HG03175 (cell line): Measurements from ENCODE around the gene PPP1R27.

Experiments
- ATAC-seq: cut with Tn5 transposase; IDR thresholded peaks from one replicate; pipeline ENCODE4 v1.9.1; 2021; ENCODE audit warnings: mild to moderate bottlenecking, moderate library complexity; ENCODE audit not compliant: unreplicated experiment

Gene PPP1R27

GRCh38 chr17:81863123-81863675 is 28.3 kb upstream of the PPP1R27 start:
- ATAC-seq, result no peak

- peak; percentile 81 for ATAC-seq
These were observed 26.1 kb upstream of the PPP1R27 start for GRCh38 chr17:81860756-81861568.

- no peak for ATAC-seq
These were observed 25.3 kb upstream of the PPP1R27 start, which contains the start of gene P4HB for GRCh38 chr17:81859906-81860755. Gene P4HB (minus strand): TSS chr17:81860535. CDS start chr17:81860471, 64 bp downstream.

DNA sequence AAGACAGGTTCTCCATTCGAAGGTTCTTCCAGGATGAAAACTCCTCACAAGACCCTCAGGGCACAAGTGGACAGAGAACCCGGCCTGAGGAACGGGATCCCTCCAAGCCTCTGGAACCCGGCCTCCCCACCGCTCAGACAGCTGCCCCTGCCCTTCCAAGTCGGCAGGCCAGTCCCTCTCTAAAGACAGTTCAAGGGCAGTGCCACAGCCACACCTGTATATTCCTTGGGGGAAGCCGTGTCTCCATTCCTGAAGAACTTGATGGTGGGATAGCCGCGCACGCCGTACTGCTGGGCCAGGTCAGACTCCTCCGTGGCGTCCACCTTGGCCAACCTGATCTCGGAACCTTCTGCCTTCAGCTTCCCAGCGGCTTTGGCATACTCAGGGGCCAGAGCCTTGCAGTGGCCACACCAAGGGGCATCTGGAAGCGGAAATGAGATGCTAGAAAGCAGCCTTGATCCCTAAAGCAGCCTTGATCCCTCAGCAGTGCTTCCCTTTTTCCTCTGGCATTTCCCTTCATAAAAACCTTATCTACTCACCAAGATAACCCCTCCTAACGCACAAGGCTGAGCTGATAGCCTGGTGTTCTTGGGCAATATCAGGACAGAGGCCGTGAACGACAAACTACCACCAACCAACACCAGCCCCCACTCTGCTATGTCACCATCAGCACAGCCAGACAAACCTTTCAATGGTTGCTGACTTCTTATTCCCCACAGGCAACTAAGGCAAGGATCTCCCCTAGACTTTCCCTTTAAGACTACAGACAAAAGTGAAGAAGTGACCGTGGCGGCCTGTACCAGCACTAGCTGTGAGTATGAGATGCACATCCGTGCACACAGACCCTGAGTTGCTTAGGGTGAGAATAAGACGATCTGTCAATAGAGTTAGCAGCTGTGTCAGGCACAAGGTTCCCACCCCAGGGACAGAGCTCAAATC is 24.4 kb upstream of the PPP1R27 start:
- no peak for ATAC-seq

DNA sequence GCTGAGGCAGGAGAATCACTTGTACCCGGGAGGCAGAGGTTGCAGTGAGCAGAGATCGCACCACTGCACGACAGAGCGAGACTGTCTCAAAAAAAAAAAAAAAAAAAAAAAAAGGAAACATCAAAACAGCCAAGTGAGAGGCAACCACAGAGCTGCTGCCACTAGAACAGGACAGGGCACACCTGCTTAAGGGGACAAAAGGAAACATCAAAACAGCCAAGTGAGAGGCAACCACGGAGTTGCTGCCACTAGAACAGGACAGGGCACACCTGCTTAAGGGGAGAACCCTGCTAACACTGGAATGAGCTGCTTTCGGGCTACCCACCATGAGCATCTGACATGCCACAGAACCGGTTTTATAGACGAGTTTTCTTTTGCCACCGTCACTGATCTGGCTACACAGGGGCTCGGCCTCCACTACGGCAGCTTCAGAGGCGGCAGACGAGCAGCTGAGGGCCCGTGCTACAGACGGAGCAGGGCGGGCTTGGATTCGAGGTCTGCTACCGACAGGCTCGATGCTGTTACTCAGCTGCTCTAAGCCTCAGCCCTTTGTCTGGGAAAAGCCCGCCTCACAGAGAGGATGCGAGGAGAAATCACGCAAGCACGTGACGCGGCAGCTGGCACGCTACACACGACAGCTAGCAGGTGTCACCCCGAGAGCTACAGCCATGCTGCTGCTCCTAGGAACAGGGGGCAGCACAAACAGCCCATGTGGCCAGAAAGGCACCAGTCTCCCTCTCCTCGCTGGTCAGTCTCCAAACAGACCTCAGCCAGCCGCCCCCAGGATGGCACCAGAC is 23.5 kb upstream of the PPP1R27 start:
- no peak for ATAC-seq

GRCh38 chr17:81854974-81855774 is 20.3 kb upstream of the PPP1R27 start:
- ATAC-seq, result no peak

GRCh38 chr17:81852237-81852636 is 17.4 kb upstream of the PPP1R27 start:
- ATAC-seq, result no peak

- ATAC-seq, result no peak
These were observed 16.6 kb upstream of the PPP1R27 start for GRCh38 chr17:81851423-81851822.

GRCh38 chr17:81849457-81849856 is 14.6 kb upstream of the PPP1R27 start:
- ATAC-seq, result no peak

DNA sequence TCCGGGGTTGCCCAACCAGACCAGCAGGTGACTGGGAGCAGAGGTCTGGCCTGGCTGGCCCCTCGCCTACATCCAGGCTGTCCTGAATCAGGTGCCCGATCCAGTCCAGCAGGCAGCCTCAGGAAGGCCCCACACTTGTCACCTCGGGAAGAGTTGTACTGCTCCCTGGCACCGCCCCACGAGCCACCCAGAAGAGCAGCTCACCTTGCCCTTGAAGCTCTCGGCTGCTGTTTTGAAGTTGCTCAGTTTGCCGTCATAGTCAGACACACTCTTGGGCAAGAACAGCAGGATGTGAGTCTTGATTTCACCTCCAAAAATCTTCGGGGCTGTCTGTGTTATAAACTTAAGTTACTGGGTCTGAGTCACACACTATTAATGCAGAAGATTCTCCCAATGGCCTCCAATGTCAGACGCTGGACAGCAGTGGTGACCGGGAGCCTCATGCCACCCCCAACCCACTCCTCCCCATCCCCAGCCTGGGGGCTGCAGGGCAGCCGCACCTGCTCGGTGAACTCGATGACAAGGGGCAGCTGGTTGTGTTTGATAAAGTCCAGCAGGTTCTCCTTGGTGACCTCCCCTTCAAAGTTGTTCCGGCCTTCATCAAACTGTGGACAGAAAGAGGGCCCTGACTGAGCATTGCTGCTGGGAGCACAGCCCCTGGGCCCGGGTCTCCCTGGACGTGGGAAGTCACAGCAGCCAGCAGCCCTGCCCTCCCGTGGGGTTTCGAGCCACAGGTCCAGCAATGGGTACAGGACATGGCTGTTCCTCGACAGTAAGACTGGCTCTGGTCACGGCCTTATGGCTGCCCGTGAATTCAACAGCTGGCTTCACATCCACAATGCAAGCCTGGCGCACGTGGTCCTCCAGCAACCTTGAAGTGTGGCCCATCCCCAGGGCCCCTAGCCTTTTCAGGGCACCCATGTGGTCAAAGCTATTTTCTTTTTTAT is 12.2 kb upstream of the PPP1R27 start:
- no peak for ATAC-seq

- ATAC-seq, result no peak
These were observed 11.3 kb upstream of the PPP1R27 start for GRCh38 chr17:81845881-81846742.

GRCh38 chr17:81845361-81845760 is 10.5 kb upstream of the PPP1R27 start:
- no peak for ATAC-seq

DNA sequence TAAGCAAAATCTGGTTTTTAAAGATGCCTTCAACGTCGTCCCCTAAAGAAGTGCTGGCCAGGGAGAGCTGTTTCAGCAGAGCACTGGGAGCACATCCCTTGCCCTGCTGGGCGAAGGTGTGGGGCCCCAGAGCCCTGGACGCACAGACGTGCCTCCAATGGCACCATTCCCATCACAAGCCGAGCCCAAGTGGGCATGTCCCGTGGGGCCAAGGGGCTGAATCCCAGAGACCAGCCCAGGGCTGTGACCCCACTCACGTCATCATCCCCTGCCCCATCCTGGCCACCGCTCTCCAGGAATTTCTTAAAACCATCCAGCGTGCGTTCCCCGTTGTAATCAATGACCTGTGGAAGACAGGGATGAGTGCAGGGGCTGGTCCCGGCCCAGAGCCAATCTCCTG is 10.0 kb upstream of the PPP1R27 start:
- ATAC-seq, result no peak

DNA sequence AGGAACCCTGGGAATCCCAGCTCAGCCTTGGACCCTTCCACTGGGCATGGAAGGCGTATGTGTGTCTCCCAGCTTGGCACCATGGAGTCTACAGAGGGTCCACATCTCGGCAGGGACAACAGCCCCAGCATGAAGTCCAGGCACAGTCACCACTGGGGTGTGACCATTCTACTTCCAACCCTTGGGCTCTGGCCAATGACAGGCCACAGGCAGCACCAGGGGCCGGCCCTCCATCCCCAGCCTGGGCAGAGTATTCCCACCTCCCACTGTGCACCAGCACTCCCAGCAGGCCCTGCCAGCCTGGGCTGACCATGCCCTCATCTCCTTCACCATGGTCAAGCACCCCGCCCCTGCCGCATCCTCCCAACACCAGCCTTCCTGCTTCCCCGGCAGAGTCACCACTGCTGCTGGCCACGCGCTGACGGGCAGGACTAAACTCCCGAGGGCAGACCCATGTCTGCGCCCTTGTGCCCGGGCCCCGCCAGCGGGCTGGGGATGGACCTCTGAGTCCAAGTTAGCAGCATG is 9.5 kb upstream of the PPP1R27 start:
- no peak for ATAC-seq

GRCh38 chr17:81843713-81844326 is 9.0 kb upstream of the PPP1R27 start:
- ATAC-seq, result no peak
